GM23248 (cell line): ENCODE measurements around the gene TAL1. TPM values are rescaled to one million over a fixed set of nuclear protein-coding genes. Genes with fewer than 3 reads are reported as not detected.
A peak's percentile ranks its signal among the peaks of the same experiment; 100 is the strongest.

ENCODE experiments used
- DNase-seq: peaks from one replicate; pipeline ENCODE4 v3.0.0-alpha.2; 2015
- H2AFZ ChIP-seq: fragments of 200-600 bp; sonication (generic); 2 replicates; pipeline ENCODE4 v1.6.1; 2016; ENCODE audit warnings: antibody characterized with exemption
- H3F3A ChIP-seq: fragments of 200-600 bp; sonication (generic); 2 replicates; pipeline ENCODE4 v1.6.1; 2016; ENCODE audit warnings: mild to moderate bottlenecking, antibody characterized with exemption, mixed run types; ENCODE audit not compliant: insufficient read depth
- H3K27ac ChIP-seq: fragments of 200-600 bp; sonication (generic); 2 replicates; pipeline ENCODE4 v1.5.1; 2016; ENCODE audit warnings: mild to moderate bottlenecking
- H3K27me3 ChIP-seq: fragments of 200-600 bp; sonication (generic); replicated peaks from 2 replicates; pipeline ENCODE4 v1.6.1; 2016; ENCODE audit warnings: mild to moderate bottlenecking; ENCODE audit not compliant: insufficient read depth
- H3K36me3 ChIP-seq: fragments of 200-600 bp; sonication (generic); 2 replicates; pipeline ENCODE4 v1.6.1; 2016; ENCODE audit warnings: low read depth, mild to moderate bottlenecking
- H3K4me1 ChIP-seq: fragments of 200-600 bp; sonication (generic); 2 replicates; pipeline ENCODE4 v1.6.1; 2016; ENCODE audit warnings: mild to moderate bottlenecking; ENCODE audit not compliant: insufficient read depth
- H3K4me2 ChIP-seq: fragments of 200-600 bp; sonication (generic); one replicate; pipeline ENCODE4 v1.6.1; 2016; ENCODE audit warnings: mild to moderate bottlenecking; ENCODE audit not compliant: unreplicated experiment
- H3K4me3 ChIP-seq: fragments of 200-600 bp; sonication (generic); 2 replicates; pipeline ENCODE4 v1.5.1; 2016; ENCODE audit warnings: mild to moderate bottlenecking
- H3K79me2 ChIP-seq: fragments of 200-600 bp; sonication (generic); 2 replicates; pipeline ENCODE4 v1.6.1; 2016; ENCODE audit warnings: mild to moderate bottlenecking; ENCODE audit not compliant: insufficient read depth
- H3K9ac ChIP-seq: fragments of 200-600 bp; sonication (generic); 2 replicates; pipeline ENCODE4 v1.6.1; 2016; ENCODE audit warnings: mild to moderate bottlenecking
- H3K9me2 ChIP-seq: fragments of 200-600 bp; sonication (generic); 2 replicates; pipeline ENCODE4 v1.6.1; 2016; ENCODE audit warnings: mixed run types, mild to moderate bottlenecking, moderate library complexity; ENCODE audit not compliant: insufficient read depth
- H3K9me3 ChIP-seq: fragments of 200-600 bp; sonication (generic); one replicate; pipeline ENCODE4 v1.6.1; 2017; ENCODE audit warnings: low read depth
- H4K20me1 ChIP-seq: fragments of 200-600 bp; sonication (generic); 2 replicates; pipeline ENCODE4 v1.6.0; 2016; ENCODE audit not compliant: insufficient read depth
- EZH2 ChIP-seq: fragments of 200-600 bp; sonication (generic); IDR thresholded peaks from 2 replicates; pipeline ENCODE4 v1.6.1; 2018; ENCODE audit warnings: antibody characterized with exemption, mild to moderate bottlenecking; ENCODE audit not compliant: insufficient read depth, poor library complexity, severe bottlenecking
- EZH2phosphoT487 ChIP-seq: fragments of 200-600 bp; sonication (generic); IDR thresholded peaks from 2 replicates; pipeline ENCODE4 v1.6.1; 2018; ENCODE audit warnings: antibody characterized with exemption, moderate library complexity, mild to moderate bottlenecking, low read depth; ENCODE audit not compliant: insufficient read depth
- WGBS, 2 experiments: methylation state at CpG; one replicate each; pipeline ENCODE4 v1.1.6; 2015 to 2017; ENCODE audit warnings: low lambda C conversion rate in 2 of 2, low coverage in 1 of 2; ENCODE audit errors: missing lambda C conversion rate in 2 of 2; 5-methylcytosine and 5-hydroxymethylcytosine counted together
- in situ Hi-C: fragments of 300-500 bp; cut with MboI; formaldehyde crosslinking; loops from 2 replicates; pipeline ENCODE4 v1.15.0; 2020
- polyA plus RNA-seq: library from polyadenylated mRNA; unstranded; fragments of >200 nt; fragmentation: Nextera tagmentation; extraction: Ambion mirVana; gene quantifications from 2 replicates; pipeline ENCODE4 v1.2.1, GENCODE V29; 2016
- total RNA-seq: library from RNA; depleted of rRNA; stranded (reverse); fragments of >200 nt; shearing (Covaris generic); gene quantifications from 2 replicates; pipeline ENCODE4 v1.2.3, GENCODE V29; 2014

The TAL1 gene
- total and polyA plus RNA-seq, 2 experiments from 2014 or later, result not detected

GRCh38 chr1:47191940-47192457 lies 40.0 kb downstream of the TAL1 start:
- no peaks in the 10 kb centered on the region for H3K9me3 ChIP-seq
- no peaks in the 10 kb centered on the region for H3K9me2 ChIP-seq
- no peaks in the 10 kb centered on the region for H3K27me3 ChIP-seq
- no peak overlapping the region for H3K9ac ChIP-seq
- H4K20me1 ChIP-seq, result no peaks in the 10 kb centered on the region
- in situ Hi-C loops, result no loop called here
- no peaks in the 10 kb centered on the region for H3K79me2 ChIP-seq
- H3K4me1 ChIP-seq, result peaks cover 18% of the 10 kb centered on the region
- peak overlapping the region; percentile 20 for H3K4me2 ChIP-seq
- peaks cover 9% of the 10 kb centered on the region; the same call in 1 of the 2 replicates for H3F3A ChIP-seq
- no peak overlapping the region for H3K4me3 ChIP-seq
- H3K27ac ChIP-seq, result no peak overlapping the region
- no peaks in the 10 kb centered on the region for H3K36me3 ChIP-seq
- H2AFZ ChIP-seq, result peak overlapping the region; percentile 69
- no peak for DNase-seq
- 75 to 79% methylated on average over 4 of the region's 4 CpGs for WGBS, 2 experiments
- TF ChIP-seq EZH2phosphoT487 (no peak), EZH2 (no peak)

- Histone ChIP-seq H3K36me3 (no peaks in the 10 kb centered on the region), H3K27ac (no peak overlapping the region), H4K20me1 (no peaks in the 10 kb centered on the region), H3K4me3 (no peak overlapping the region), H3K9ac (no peak overlapping the region), H3K4me2 (no peak overlapping the region), H3K27me3 (no peaks in the 10 kb centered on the region), H3K79me2 (no peaks in the 10 kb centered on the region), H3K9me3 (no peaks in the 10 kb centered on the region), H3F3A (peaks cover 9% of the 10 kb centered on the region; the same call in 1 of the 2 replicates), H3K9me2 (no peaks in the 10 kb centered on the region), H3K4me1 (peaks cover 18% of the 10 kb centered on the region), H2AFZ (no peak overlapping the region)
- in situ Hi-C loops, result no loop called here
- 88 to 95% methylated on average over 6 of the region's 6 CpGs for WGBS, 2 experiments
- TF ChIP-seq EZH2 (no peak), EZH2phosphoT487 (no peak)
- no peak for DNase-seq
These were observed 41.2 kb downstream of the TAL1 start for GRCh38 chr1:47190857-47191256.

GRCh38 chr1:47190509-47190855 lies 41.5 kb downstream of the TAL1 start:
- H3K36me3 ChIP-seq, result no peaks in the 10 kb centered on the region
- no peak overlapping the region for H3K27ac ChIP-seq
- H3K9me2 ChIP-seq, result no peaks in the 10 kb centered on the region
- H3K4me2 ChIP-seq, result peak overlapping the region; percentile 43
- H3K9me3 ChIP-seq, result no peaks in the 10 kb centered on the region
- no peaks in the 10 kb centered on the region for H3K27me3 ChIP-seq
- no peak overlapping the region for H2AFZ ChIP-seq
- peaks cover 9% of the 10 kb centered on the region; the same call in 1 of the 2 replicates for H3F3A ChIP-seq
- no peak overlapping the region for H3K4me3 ChIP-seq
- 5 to 12% methylated on average over 5 of the region's 5 CpGs for WGBS, 2 experiments
- no peaks in the 10 kb centered on the region for H3K79me2 ChIP-seq
- no peak for TF ChIP-seq EZH2phosphoT487
- no peak for TF ChIP-seq EZH2
- in situ Hi-C loops, result no loop called here
- H3K9ac ChIP-seq, result no peak overlapping the region
- peaks cover 18% of the 10 kb centered on the region for H3K4me1 ChIP-seq
- DNase-seq, result no peak
- no peaks in the 10 kb centered on the region for H4K20me1 ChIP-seq

GRCh38 chr1:47189844-47190508 lies 42.0 kb downstream of the TAL1 start, which contains the start of gene PDZK1IP1:
PDZK1IP1 (minus strand) TSS chr1:47190036; CDS start chr1:47189932, 104 bp downstream.
- Histone ChIP-seq H3K9me3 (no peaks in the 10 kb centered on the region), H3F3A (peaks cover 9% of the 10 kb centered on the region; the same call in 1 of the 2 replicates), H3K9me2 (no peaks in the 10 kb centered on the region), H3K36me3 (no peaks in the 10 kb centered on the region), H2AFZ (peak within 1 kb of the TSS; percentile 53; the same call in 1 of the 2 replicates), H3K79me2 (no peaks in the 10 kb centered on the region), H3K27me3 (no peaks in the 10 kb centered on the region), H3K27ac (no peak within 1 kb of the TSS), H3K9ac (no peak within 1 kb of the TSS), H3K4me2 (peak within 1 kb of the TSS; percentile 43), H3K4me3 (no peak within 1 kb of the TSS), H3K4me1 (peaks cover 18% of the 10 kb centered on the region), H4K20me1 (no peaks in the 10 kb centered on the region)
- no peak for TF ChIP-seq EZH2
- TF ChIP-seq EZH2phosphoT487, result no peak
- WGBS, 2 experiments, result 27 to 28% methylated on average over 16 of the region's 16 CpGs
- in situ Hi-C loops, result loop anchor here (5.0 kb wide), 1 partner anchor 517 kb away; no protein-coding TSS in a partner anchor
- peak; percentile 95 for DNase-seq
